ENCODE results near the gene EPB41L3.

The EPB41L3 gene

GRCh38 chr18:5393779-5394178, 150.0 kb downstream of the EPB41L3 start:
- no peak for TF ChIP-seq CTCF (conservative IDR thresholded peaks at IDR 0.05; ENCODE audit: low read depth)
- DNase-seq (ENCODE audit: low spot score): no peak
- ChIA-PET POLR2A (ENCODE audit: low non-redundant PET) (no interaction called here), CTCF (no interaction called here)
- no peak overlapping the region for H3K27ac ChIP-seq

DNA sequence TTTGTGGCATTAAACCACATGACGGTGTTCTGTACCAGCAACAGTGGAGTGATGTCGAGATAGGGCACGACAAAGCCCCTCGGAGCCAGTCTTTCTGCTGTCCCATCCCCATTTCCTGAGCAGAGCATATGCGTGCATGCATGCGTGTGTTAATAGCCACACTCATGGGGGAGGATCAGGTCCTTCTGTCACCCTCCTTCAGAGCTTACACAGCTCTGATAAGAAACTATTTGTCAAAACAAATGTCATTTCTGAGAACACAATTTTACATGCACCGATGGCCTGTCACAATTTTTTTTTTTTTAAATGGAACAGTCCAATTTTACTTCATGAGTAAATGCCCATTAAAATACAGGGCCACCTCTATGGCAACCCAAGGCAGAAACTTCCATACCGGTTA, 152.4 kb downstream of the EPB41L3 start:
- ChIA-PET POLR2A (ENCODE audit: low non-redundant PET) (no interaction called here), CTCF (no interaction called here)
- no peak for TF ChIP-seq CTCF (conservative IDR thresholded peaks at IDR 0.05; ENCODE audit: low read depth)
- DNase-seq (ENCODE audit: low spot score): no peak
- H3K27ac ChIP-seq: no peak overlapping the region

- no peak overlapping the region for H3K27ac ChIP-seq
- ChIA-PET CTCF (no interaction called here), POLR2A (ENCODE audit: low non-redundant PET) (no interaction called here)
- no peak for TF ChIP-seq CTCF (conservative IDR thresholded peaks at IDR 0.05; ENCODE audit: low read depth)
- no peak for DNase-seq (ENCODE audit: low spot score)
Measured at GRCh38 chr18:5389356-5389755, 154.4 kb downstream of the EPB41L3 start.

DNA sequence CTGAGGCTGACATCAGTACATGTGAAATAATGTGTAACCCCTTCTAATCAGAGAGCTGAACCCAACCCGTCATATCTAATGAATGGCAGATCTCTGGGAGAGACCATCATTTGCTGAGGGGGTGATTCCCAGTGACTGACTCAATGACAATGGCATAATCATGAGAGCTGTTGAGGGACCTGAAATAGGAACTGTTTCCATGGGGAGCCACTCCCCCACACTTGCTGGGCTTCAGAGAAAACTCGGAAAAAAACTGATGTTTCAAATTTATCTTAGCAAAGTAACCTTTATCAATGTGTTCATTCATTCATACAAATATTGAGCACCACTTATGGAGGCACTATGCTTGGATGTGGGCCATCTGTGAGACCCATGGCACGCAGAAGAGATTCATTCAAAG, 154.9 kb downstream of the EPB41L3 start:
- ChIA-PET POLR2A (ENCODE audit: low non-redundant PET) (no interaction called here), CTCF (no interaction called here)
- DNase-seq (ENCODE audit: low spot score): no peak
- no peak for TF ChIP-seq CTCF (conservative IDR thresholded peaks at IDR 0.05; ENCODE audit: low read depth)
- no peak overlapping the region for H3K27ac ChIP-seq

GRCh38 chr18:5380586-5380985, 163.2 kb downstream of the EPB41L3 start:
- no peak for TF ChIP-seq CTCF (conservative IDR thresholded peaks at IDR 0.05; ENCODE audit: low read depth)
- CTCF ChIA-PET: interaction anchor here (0.6 to 0.7 kb wide), 2 partner anchors 182 to 869 kb away, joined by 3 read pairs; no protein-coding TSS in a partner anchor
- H3K27ac ChIP-seq: no peak overlapping the region
- DNase-seq (ENCODE audit: low spot score): no peak
- POLR2A ChIA-PET (ENCODE audit: low non-redundant PET): no interaction called here

GRCh38 chr18:5376986-5377385, 166.8 kb downstream of the EPB41L3 start:
- ChIA-PET CTCF (no interaction called here), POLR2A (ENCODE audit: low non-redundant PET) (no interaction called here)
- no peak for TF ChIP-seq CTCF (conservative IDR thresholded peaks at IDR 0.05; ENCODE audit: low read depth)
- no peak overlapping the region for H3K27ac ChIP-seq
- DNase-seq (ENCODE audit: low spot score): no peak

DNA sequence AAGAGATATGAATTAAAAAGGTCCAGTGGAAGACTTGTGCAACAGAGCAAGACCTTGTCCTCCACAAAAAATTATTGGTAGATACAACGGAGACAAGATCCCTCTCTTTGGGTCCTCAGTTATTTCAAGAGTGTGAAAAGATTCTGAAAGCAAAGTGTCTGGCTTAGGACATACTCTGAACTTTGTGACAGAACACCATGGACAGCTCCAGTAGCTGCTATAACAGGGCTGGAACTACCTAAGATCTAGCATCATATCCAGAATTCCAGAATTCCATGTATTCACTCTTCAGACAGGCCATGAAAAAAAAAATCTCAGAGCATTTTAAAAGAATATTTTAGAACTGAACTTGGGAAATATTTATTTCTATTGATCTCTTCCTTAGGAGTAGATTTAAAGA, 173.5 kb downstream of the EPB41L3 start:
- CTCF ChIA-PET: no interaction called here
- TF ChIP-seq CTCF (conservative IDR thresholded peaks at IDR 0.05; ENCODE audit: low read depth): no peak
- H3K27ac ChIP-seq: no peak overlapping the region
- no peak for DNase-seq (ENCODE audit: low spot score)
- POLR2A ChIA-PET (ENCODE audit: low non-redundant PET): no interaction called here

Measured in RWPE1 (cell line).